Large intestine (tissue), 3 donors: ENCODE measurements around the gene SLAMF9. TPM values are rescaled to one million over a fixed set of nuclear protein-coding genes. Genes with fewer than 3 reads are reported as not detected.

Experiments used
- DNase-seq, 2 donors: peaks; one replicate each; pipeline versions ENCODE4 v3.0.0 to v3.0.0-alpha.2; 2013
- H3K27ac ChIP-seq: one replicate; pipeline ENCODE4 v1.5.1; 2013; ENCODE audit warnings: low read length
- H3K27me3 ChIP-seq: 2 replicates; pipeline ENCODE4 v1.6.1; 2013; ENCODE audit warnings: low read length; ENCODE audit not compliant: control insufficient read depth, insufficient read depth
- H3K36me3 ChIP-seq: 2 replicates; pipeline ENCODE4 v1.6.1; 2013; ENCODE audit warnings: low read length; ENCODE audit not compliant: control insufficient read depth, insufficient read depth
- H3K4me1 ChIP-seq: one replicate; pipeline ENCODE4 v1.6.1; 2013; ENCODE audit warnings: low read length; ENCODE audit not compliant: control insufficient read depth, insufficient read depth
- H3K4me3 ChIP-seq: one replicate; pipeline ENCODE4 v1.5.1; 2013; ENCODE audit warnings: low read length
- H3K9me3 ChIP-seq: one replicate; pipeline ENCODE4 v1.6.1; 2013; ENCODE audit warnings: mild to moderate bottlenecking, low read depth, low read length, moderate library complexity; ENCODE audit not compliant: control insufficient read depth
- WGBS: methylation state at CpG from one replicate; pipeline ENCODE4 v1.1.5; 2013; ENCODE audit warnings: low lambda C conversion rate; ENCODE audit not compliant: insufficient coverage; 5-methylcytosine and 5-hydroxymethylcytosine counted together
- polyA plus RNA-seq: library from polyadenylated mRNA; unstranded; fragments of 120-200 nt; gene quantifications from one replicate; pipeline ENCODE4 v1.2.1, GENCODE V29; 2013

SLAMF9 gene
- polyA plus RNA-seq, 1 donor, result 0.33 TPM

GRCh38 chr1:159978107-159978398, 24.0 kb upstream of the SLAMF9 start:
- Histone ChIP-seq H3K4me1 (peaks cover 2% of the 10 kb centered on the region), H3K27me3 (no peaks in the 10 kb centered on the region), H3K36me3 (no peaks in the 10 kb centered on the region), H3K9me3 (no peaks in the 10 kb centered on the region), H3K27ac (no peak overlapping the region), H3K4me3 (no peak overlapping the region)
- no CpG with 5 or more reads among the region's 2 CpGs for WGBS
- no peak for DNase-seq

GRCh38 chr1:159977364-159978106, 23.5 kb upstream of the SLAMF9 start:
- Histone ChIP-seq H3K36me3 (no peaks in the 10 kb centered on the region), H3K4me3 (no peak overlapping the region), H3K27ac (no peak overlapping the region), H3K4me1 (peaks cover 6% of the 10 kb centered on the region), H3K27me3 (no peaks in the 10 kb centered on the region), H3K9me3 (no peaks in the 10 kb centered on the region)
- WGBS, result 90% methylated on average over 2 of the region's 6 CpGs
- DNase-seq, result no peak

DNA sequence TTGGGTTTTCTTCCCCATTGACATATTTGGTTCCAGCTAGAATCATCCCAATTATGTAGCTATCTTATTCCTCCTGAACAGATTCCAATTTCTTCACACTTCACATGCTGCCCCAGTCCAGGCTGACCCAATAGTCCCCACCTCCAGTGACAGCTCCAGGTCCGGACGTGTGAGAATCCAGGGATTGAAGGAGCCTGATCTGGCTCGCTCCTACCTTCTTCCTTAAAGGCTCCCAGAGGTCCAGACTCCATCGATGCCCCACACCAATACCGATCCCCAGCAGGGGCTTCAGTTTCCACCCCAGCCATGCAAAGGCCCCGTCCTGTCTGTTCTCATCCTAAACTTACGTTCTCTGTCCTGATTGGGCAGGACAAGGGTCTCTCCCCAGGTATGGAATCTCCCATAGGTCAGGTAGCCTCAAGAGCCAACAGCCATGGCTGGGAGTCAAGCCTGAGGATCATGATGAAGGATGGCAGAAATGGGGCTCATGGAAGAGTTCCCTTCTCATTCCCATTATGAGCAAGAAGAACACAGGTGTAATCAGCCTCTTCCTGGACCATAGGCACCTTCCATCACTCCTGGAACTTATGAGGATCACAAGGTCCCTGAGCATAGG, 20.4 kb upstream of the SLAMF9 start:
- no CpG with 5 or more reads among the region's 7 CpGs for WGBS
- no peaks in the 10 kb centered on the region for H3K36me3 ChIP-seq
- no peaks in the 10 kb centered on the region for H3K27me3 ChIP-seq
- H3K4me3 ChIP-seq, result no peak overlapping the region
- DNase-seq, result no peak
- H3K27ac ChIP-seq, result no peak overlapping the region
- H3K9me3 ChIP-seq, result no peaks in the 10 kb centered on the region
- peaks cover 33% of the 10 kb centered on the region for H3K4me1 ChIP-seq

- Histone ChIP-seq H3K36me3 (no peaks in the 10 kb centered on the region), H3K27me3 (no peaks in the 10 kb centered on the region), H3K4me3 (no peak overlapping the region), H3K27ac (no peak overlapping the region), H3K9me3 (no peaks in the 10 kb centered on the region), H3K4me1 (peaks cover 43% of the 10 kb centered on the region)
- DNase-seq, result no peak
- no CpG with 5 or more reads among the region's 6 CpGs for WGBS
Observed at GRCh38 chr1:159973350-159973940, 19.4 kb upstream of the SLAMF9 start.

GRCh38 chr1:159972443-159973205, 18.6 kb upstream of the SLAMF9 start:
- no peaks in the 10 kb centered on the region for H3K36me3 ChIP-seq
- no peak for DNase-seq
- H3K4me1 ChIP-seq, result peaks cover 43% of the 10 kb centered on the region
- no peak overlapping the region for H3K4me3 ChIP-seq
- no peaks in the 10 kb centered on the region for H3K27me3 ChIP-seq
- no peaks in the 10 kb centered on the region for H3K9me3 ChIP-seq
- WGBS, result no CpG with 5 or more reads among the region's 8 CpGs
- H3K27ac ChIP-seq, result peak overlapping the region; percentile 48

DNA sequence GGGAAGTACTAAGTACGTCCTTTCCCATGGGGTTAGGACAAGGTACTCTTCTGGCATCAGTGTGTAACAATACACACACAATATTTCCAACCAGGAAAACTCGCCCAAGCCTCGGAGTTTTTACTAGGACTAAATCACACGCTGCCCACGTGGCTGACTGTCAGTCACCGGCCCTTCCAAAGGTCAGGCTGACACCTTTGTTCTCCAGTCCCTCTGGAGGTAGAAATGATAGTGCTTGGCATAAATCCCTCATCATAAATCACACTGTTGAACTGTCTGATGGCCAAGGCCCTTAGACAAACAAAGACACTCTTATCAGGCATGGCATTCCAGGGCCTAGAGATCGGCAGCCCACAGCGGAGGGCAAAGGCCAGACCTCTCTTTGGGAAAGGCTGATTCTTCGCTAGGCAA, 16.9 kb upstream of the SLAMF9 start:
- H3K4me3 ChIP-seq, result no peak overlapping the region
- no CpG with 5 or more reads among the region's 9 CpGs for WGBS
- H3K9me3 ChIP-seq, result no peaks in the 10 kb centered on the region
- H3K36me3 ChIP-seq, result no peaks in the 10 kb centered on the region
- no peaks in the 10 kb centered on the region for H3K27me3 ChIP-seq
- peak overlapping the region; percentile 61 for H3K27ac ChIP-seq
- DNase-seq, result peak; percentile 92 to 98
- H3K4me1 ChIP-seq, result peaks cover 43% of the 10 kb centered on the region

DNA sequence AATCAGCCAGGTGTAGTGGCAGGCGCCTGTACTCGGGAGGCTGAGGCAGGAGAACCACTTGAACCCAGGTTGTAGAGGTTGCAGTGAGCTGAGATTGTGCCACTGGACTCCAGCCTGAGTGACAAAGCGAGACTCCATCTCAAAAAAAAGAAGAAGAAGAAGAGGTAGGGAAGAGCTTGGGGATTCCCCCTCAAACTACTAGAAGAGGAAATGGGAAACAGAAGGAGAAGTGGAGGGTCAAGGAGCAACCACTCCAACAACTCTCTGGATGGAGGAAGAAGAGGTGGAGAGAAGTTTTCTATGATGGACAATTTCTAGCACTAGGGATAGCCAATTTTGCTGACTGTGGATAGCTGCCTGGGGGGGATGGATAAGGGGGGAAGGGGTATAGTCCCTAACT, 14.9 kb upstream of the SLAMF9 start:
- no CpG with 5 or more reads among the region's 3 CpGs for WGBS
- H3K4me3 ChIP-seq, result no peak overlapping the region
- DNase-seq, result no peak
- H3K9me3 ChIP-seq, result no peaks in the 10 kb centered on the region
- no peaks in the 10 kb centered on the region for H3K36me3 ChIP-seq
- no peak overlapping the region for H3K27ac ChIP-seq
- peaks cover 48% of the 10 kb centered on the region for H3K4me1 ChIP-seq
- H3K27me3 ChIP-seq, result no peaks in the 10 kb centered on the region

GRCh38 chr1:159965263-159965662, 11.2 kb upstream of the SLAMF9 start:
- Histone ChIP-seq H3K27ac (no peak overlapping the region), H3K4me3 (no peak overlapping the region), H3K36me3 (no peaks in the 10 kb centered on the region), H3K4me1 (peaks cover 48% of the 10 kb centered on the region), H3K27me3 (no peaks in the 10 kb centered on the region), H3K9me3 (no peaks in the 10 kb centered on the region)
- WGBS, result no CpG with 5 or more reads among the region's 2 CpGs
- DNase-seq, result no peak

DNA sequence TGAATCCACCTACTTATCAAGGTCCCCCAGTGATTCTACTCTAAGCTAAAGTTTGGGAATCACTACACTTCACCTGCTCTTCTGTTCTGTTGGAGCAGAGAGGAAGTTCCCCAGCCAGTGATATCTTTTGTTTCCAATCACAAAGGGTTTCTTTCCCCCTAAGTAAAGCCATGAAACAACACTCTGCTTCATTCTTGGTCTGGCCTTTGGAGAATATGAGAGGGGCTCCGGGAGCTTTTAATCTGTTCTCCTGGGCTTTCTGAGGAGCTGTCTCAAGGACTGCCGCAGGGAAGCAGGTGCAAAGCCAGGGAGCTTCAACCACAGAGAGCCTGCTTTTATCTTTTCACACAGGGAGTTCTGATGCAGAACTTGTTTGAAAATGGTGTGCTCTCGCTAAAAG, 10.1 kb upstream of the SLAMF9 start:
- H3K27ac ChIP-seq, result no peak overlapping the region
- H3K27me3 ChIP-seq, result no peaks in the 10 kb centered on the region
- no peak for DNase-seq
- no peaks in the 10 kb centered on the region for H3K36me3 ChIP-seq
- H3K4me3 ChIP-seq, result no peak overlapping the region
- 100% methylated on average over 1 of the region's 3 CpGs for WGBS
- H3K9me3 ChIP-seq, result no peaks in the 10 kb centered on the region
- H3K4me1 ChIP-seq, result peaks cover 38% of the 10 kb centered on the region

GRCh38 chr1:159962176-159962575, 8.1 kb upstream of the SLAMF9 start:
- WGBS, result 90% methylated on average over 2 of the region's 11 CpGs
- Histone ChIP-seq H3K4me1 (peaks cover 36% of the 10 kb centered on the region), H3K36me3 (no peaks in the 10 kb centered on the region), H3K27ac (peak overlapping the region; percentile 69), H3K27me3 (no peaks in the 10 kb centered on the region), H3K4me3 (no peak overlapping the region), H3K9me3 (no peaks in the 10 kb centered on the region)
- DNase-seq, result no peak
